ENCODE measurements around the gene S100A2.

The S100A2 gene

GRCh38 chr1:153543736-153544135 lies 21.9 kb downstream of the S100A2 start:
- no peak for DNase-seq

GRCh38 chr1:153542956-153543711 lies 22.5 kb downstream of the S100A2 start:
- DNase-seq, result no peak

GRCh38 chr1:153541641-153542590 lies 23.7 kb downstream of the S100A2 start:
- no peak for DNase-seq

DNA sequence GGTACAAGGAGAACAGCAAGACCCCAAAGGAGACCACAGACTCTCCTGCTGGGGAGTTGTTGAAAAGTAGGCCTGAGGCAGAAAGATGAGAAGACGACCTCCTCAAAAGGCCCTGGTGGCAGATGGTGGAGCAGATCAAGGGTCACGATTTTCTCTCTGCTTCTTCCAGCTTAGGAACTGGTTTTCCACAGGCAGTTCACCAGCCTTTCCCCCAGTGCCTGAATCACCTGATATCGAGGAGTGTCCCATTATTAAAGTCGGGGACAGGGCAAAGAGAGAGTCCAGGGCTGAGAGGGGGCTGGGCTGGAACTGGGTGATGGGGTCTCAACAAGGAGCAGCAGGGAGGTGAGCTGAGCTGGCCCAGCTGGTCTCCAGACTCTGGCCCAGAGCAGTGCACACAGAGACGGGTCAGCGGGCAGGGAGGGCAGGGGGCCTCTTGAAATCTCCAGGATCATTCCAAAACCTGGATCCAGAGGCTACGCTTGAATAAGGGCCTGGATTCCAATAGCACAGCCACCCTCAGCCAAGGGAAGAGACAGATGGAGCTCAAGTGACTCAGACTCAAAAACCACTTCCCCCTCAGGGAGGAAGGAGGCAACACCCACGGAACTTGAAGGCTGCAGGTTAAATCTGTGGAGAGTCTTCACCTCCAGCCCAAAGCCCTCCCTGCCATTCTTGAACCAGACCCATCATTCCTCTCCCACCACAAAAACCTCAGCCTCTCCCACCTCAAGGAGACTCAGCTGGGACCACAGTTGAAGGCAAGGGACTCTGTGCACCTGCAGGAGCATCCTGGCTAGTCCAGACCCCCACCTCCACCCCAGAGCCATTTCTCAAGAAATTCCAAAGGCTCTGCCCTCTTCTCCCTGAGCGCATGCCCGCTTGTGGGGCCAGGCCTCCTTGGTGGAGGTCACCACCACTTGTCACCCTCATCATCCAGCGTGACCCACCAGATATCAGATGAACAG lies 25.0 kb downstream of the S100A2 start, which contains the start of gene S100A5:
TSS of gene S100A5 (minus strand) at position 541 of the 968 bp plus-strand sequence. CDS start 743 bp downstream, outside the sequence.
- DNase-seq, result peak in 3 of 4 experiments; percentile 13 to 24 (median 24)

GRCh38 chr1:153539395-153540093 lies 26.1 kb downstream of the S100A2 start:
- DNase-seq, result no peak

DNA sequence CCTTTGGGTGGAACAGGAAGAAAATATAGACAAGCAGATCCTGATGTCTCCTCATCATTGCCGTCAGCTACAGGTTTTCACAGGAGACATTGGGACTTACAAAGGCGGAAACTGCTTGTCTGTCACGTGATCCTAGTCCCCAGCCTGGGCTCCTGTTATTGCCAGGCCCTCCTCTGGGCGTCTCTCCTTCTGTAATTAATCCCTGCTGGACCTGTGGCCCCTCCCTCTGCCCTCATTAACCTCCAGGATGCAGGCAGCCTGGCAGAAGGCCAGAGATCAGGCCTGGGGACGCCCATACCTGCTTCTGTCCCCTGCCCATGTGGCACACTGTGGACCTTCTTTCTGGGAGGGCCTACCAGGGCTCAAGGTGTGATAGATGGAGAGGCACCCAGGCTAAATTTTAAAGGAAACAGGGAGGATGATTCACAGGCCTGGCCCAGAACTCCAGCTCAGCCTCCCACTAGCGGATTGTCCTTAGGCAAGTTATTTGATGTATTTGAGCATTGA lies 27.3 kb downstream of the S100A2 start:
- DNase-seq, result no peak

DNA sequence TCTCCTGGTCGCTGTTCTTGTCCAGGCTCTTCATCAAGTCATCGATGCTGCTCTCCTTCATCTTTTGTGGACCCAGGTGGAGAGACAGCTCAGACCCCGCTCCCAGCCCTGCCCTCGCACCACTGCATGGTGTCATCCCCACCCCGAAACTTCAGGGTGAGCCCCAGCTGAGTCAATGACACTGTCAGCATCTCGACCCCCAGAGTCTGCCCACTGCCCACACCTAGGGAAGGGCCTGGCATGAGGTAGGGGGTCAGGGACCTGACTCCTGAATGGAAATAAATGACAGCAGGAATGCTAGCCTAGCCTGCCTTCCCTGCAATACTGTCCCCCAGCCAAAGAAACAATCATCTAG lies 28.3 kb downstream of the S100A2 start:
- no peak for DNase-seq

DNA sequence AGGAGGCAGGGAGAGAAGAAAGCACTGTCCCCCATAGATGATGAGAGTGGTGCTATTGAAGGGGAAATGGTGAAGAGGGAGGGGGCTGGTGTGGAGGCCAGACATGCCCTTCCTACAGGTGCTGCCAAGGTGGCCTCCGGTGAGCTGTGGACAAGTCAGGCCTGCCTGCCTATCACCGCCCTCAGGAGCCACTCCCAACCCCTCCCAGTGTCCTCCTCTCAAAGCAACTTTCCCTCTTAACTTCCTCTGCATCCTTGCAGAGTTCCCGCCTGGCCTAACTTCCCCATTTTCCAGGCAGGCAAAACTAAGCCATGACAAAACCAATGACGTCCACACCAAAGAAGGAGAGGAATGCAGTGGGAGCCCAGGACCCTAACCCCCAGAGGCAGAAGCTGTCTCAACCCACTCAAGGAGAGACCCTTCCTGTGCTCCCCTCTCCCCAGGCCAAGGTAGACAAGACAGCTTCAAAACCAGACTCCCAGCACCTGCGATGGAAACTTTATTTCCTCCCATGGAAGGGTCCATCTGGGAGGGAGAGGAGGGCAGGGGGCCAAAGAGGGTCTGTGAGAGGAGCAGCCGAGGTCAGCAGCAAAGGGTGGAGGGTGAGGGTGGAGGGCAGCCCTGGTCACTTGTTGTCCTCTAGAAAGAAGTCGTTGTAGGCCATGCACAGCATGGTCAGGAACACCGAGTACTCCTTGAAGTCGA lies 28.8 kb downstream of the S100A2 start:
- DNase-seq, result no peak

- peak; percentile 49 to 74 (median 60) for DNase-seq
Measured at GRCh38 chr1:153536012-153536670, 29.5 kb downstream of the S100A2 start.

- peak in 1 of 4 experiments; percentile 29 for DNase-seq
Measured at GRCh38 chr1:153535242-153536011, 30.2 kb downstream of the S100A2 start, which contains the start of gene S100A6. Gene S100A6 (minus strand): TSS chr1:153535991. CDS start chr1:153535339, 652 bp downstream.

DNA sequence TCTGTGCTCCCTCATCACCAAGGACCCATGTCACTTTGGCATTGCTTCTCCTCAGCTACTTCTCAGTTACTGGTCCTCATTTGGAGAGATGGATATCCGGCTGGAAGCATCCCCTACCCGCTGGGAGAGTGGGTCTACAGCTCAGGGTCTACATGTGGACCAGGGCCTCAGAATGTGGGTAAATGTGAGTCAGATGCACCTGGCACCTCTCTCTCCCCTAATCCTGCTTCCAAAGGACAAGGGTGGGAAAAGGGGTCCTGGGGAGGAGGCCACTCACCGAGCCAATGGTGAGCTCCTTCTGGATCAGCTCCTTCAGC lies 30.8 kb downstream of the S100A2 start:
- no peak for DNase-seq

DNA sequence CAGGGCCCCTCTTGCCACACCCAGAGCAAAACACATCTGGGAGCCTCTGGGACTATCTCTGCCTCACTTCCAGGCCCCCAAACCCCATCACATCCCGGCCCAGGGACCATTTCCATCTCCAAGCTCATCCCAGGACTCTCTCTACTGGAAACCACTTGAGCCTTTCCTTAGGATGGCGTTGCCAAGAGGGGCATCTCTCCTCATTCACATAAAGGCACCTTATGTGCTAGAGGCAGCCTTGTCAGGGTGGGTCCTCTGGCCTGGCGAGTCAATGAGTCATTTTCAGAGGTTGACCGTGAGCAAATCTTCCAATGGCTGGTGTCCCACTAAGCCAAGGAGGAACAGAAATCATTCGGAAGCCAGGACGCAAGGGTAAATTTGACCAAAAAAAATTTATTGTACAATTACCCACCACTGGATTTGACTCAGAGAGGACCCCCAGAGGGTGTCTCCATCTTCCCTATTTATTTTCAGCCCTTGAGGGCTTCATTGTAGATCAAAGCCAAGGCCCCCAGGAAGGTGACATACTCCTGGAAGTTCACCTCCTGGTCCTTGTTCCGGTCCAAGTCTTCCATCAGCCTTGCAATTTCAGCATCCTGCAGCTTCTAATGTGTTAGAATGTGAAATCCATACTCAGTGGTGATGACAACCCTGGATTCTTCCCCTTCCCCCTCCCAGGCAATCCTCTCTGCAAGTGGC lies 31.3 kb downstream of the S100A2 start:
- no peak for DNase-seq

GRCh38 chr1:153533689-153534201 lies 31.9 kb downstream of the S100A2 start:
- DNase-seq, result no peak

GRCh38 chr1:153532769-153533599 lies 32.7 kb downstream of the S100A2 start:
- DNase-seq, result peak; percentile 54 to 61 (median 56)

DNA sequence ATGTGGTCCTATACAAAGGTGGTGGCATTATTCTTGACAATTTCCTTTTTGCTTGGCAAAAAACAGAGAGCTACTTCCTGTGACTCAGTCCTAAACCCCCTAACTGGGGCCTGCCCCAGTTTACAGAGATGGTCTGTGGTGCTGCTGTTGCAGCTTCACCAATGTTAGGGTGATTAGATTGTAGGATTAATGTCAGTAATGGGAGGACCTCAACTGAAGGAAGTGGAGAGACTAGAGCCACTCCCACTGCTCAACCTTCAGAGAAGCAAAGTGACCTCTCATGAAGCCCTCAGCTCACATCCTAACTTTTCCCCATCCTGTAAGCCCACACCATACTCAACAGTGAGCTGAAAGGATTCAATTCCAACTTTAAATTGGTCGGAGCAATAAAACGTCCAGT lies 33.5 kb downstream of the S100A2 start:
- no peak for DNase-seq

- no peak for DNase-seq
Measured at GRCh38 chr1:153531638-153532037, 34.0 kb downstream of the S100A2 start.

GRCh38 chr1:153527683-153528040 lies 38.0 kb downstream of the S100A2 start:
- no peak for DNase-seq
